Measurements from ENCODE around the gene CPEB2.

Gene CPEB2

GRCh38 chr4:15024386-15024785 lies 22.1 kb downstream of the CPEB2 start:
- Histone ChIP-seq H3K27me3 (ENCODE audit: control insufficient read depth in 1 of 2, insufficient read depth in 2 of 2, low read length in 2 of 2) (no peaks in the 10 kb centered on the region), H3K27ac (ENCODE audit: low read depth, low read length) (no peak overlapping the region), H3K4me3 (ENCODE audit: low read depth in 1 of 2, low read length in 2 of 2) (no peak overlapping the region), H3K9ac (ENCODE audit: low read depth in 1 of 2, low read length in 2 of 2) (no peak overlapping the region), H3K36me3 (ENCODE audit: control insufficient read depth in 1 of 2, insufficient read depth in 2 of 2, low read length in 2 of 2) (peaks cover 15 to 17% of the 10 kb centered on the region in 2 donors), H3K4me1 (ENCODE audit: control insufficient read depth in 1 of 2, insufficient read depth in 2 of 2, low read length in 2 of 2) (peaks cover 0 to 5% of the 10 kb centered on the region in 2 donors), H3K9me3 (ENCODE audit: control insufficient read depth in 1 of 2, low read length in 2 of 2) (no peaks in the 10 kb centered on the region)

GRCh38 chr4:15025693-15026092 lies 23.4 kb downstream of the CPEB2 start:
- Histone ChIP-seq H3K9me3 (ENCODE audit: control insufficient read depth in 1 of 2, low read length in 2 of 2) (no peaks in the 10 kb centered on the region), H3K27ac (ENCODE audit: low read depth, low read length) (no peak overlapping the region), H3K36me3 (ENCODE audit: control insufficient read depth in 1 of 2, insufficient read depth in 2 of 2, low read length in 2 of 2) (peaks cover 4 to 10% of the 10 kb centered on the region in 2 donors), H3K4me3 (ENCODE audit: low read depth in 1 of 2, low read length in 2 of 2) (no peak overlapping the region), H3K9ac (ENCODE audit: low read depth in 1 of 2, low read length in 2 of 2) (no peak overlapping the region), H3K4me1 (ENCODE audit: control insufficient read depth in 1 of 2, insufficient read depth in 2 of 2, low read length in 2 of 2) (peaks cover 0 to 5% of the 10 kb centered on the region in 2 donors), H3K27me3 (ENCODE audit: control insufficient read depth in 1 of 2, insufficient read depth in 2 of 2, low read length in 2 of 2) (no peaks in the 10 kb centered on the region)

GRCh38 chr4:15027921-15028435 lies 25.7 kb downstream of the CPEB2 start:
- H3K27ac ChIP-seq (ENCODE audit: low read depth, low read length), result no peak overlapping the region
- H3K27me3 ChIP-seq (ENCODE audit: control insufficient read depth in 1 of 2, insufficient read depth in 2 of 2, low read length in 2 of 2), result no peaks in the 10 kb centered on the region
- no peaks in the 10 kb centered on the region for H3K9me3 ChIP-seq (ENCODE audit: control insufficient read depth in 1 of 2, low read length in 2 of 2)
- peaks cover 4 to 6% of the 10 kb centered on the region in 2 donors for H3K36me3 ChIP-seq (ENCODE audit: control insufficient read depth in 1 of 2, insufficient read depth in 2 of 2, low read length in 2 of 2)
- no peak overlapping the region for H3K4me3 ChIP-seq (ENCODE audit: low read depth in 1 of 2, low read length in 2 of 2)
- peaks cover 0 to 14% of the 10 kb centered on the region in 2 donors for H3K4me1 ChIP-seq (ENCODE audit: control insufficient read depth in 1 of 2, insufficient read depth in 2 of 2, low read length in 2 of 2)
- no peak overlapping the region for H3K9ac ChIP-seq (ENCODE audit: low read depth in 1 of 2, low read length in 2 of 2)

- no peak overlapping the region for H3K9ac ChIP-seq (ENCODE audit: low read depth in 1 of 2, low read length in 2 of 2)
- H3K4me1 ChIP-seq (ENCODE audit: control insufficient read depth in 1 of 2, insufficient read depth in 2 of 2, low read length in 2 of 2), result peaks cover 0 to 14% of the 10 kb centered on the region in 2 donors
- peaks cover 3 to 19% of the 10 kb centered on the region in 2 donors for H3K36me3 ChIP-seq (ENCODE audit: control insufficient read depth in 1 of 2, insufficient read depth in 2 of 2, low read length in 2 of 2)
- no peak overlapping the region for H3K4me3 ChIP-seq (ENCODE audit: low read depth in 1 of 2, low read length in 2 of 2)
- H3K9me3 ChIP-seq (ENCODE audit: control insufficient read depth in 1 of 2, low read length in 2 of 2), result no peaks in the 10 kb centered on the region
- no peak overlapping the region for H3K27ac ChIP-seq (ENCODE audit: low read depth, low read length)
- H3K27me3 ChIP-seq (ENCODE audit: control insufficient read depth in 1 of 2, insufficient read depth in 2 of 2, low read length in 2 of 2), result no peaks in the 10 kb centered on the region
These were observed 28.9 kb downstream of the CPEB2 start for GRCh38 chr4:15031197-15031596.

- H3K4me1 ChIP-seq (ENCODE audit: control insufficient read depth in 1 of 2, insufficient read depth in 2 of 2, low read length in 2 of 2), result peaks cover 0 to 14% of the 10 kb centered on the region in 2 donors
- H3K9me3 ChIP-seq (ENCODE audit: control insufficient read depth in 1 of 2, low read length in 2 of 2), result no peaks in the 10 kb centered on the region
- no peak overlapping the region for H3K9ac ChIP-seq (ENCODE audit: low read depth in 1 of 2, low read length in 2 of 2)
- H3K36me3 ChIP-seq (ENCODE audit: control insufficient read depth in 1 of 2, insufficient read depth in 2 of 2, low read length in 2 of 2), result peaks cover 3 to 19% of the 10 kb centered on the region in 2 donors
- no peak overlapping the region for H3K4me3 ChIP-seq (ENCODE audit: low read depth in 1 of 2, low read length in 2 of 2)
- H3K27ac ChIP-seq (ENCODE audit: low read depth, low read length), result no peak overlapping the region
- H3K27me3 ChIP-seq (ENCODE audit: control insufficient read depth in 1 of 2, insufficient read depth in 2 of 2, low read length in 2 of 2), result no peaks in the 10 kb centered on the region
These were observed 29.9 kb downstream of the CPEB2 start for GRCh38 chr4:15031993-15032675.

- Histone ChIP-seq H3K27me3 (ENCODE audit: control insufficient read depth in 1 of 2, insufficient read depth in 2 of 2, low read length in 2 of 2) (no peaks in the 10 kb centered on the region), H3K27ac (ENCODE audit: low read depth, low read length) (no peak overlapping the region), H3K9ac (ENCODE audit: low read depth in 1 of 2, low read length in 2 of 2) (no peak overlapping the region), H3K36me3 (ENCODE audit: control insufficient read depth in 1 of 2, insufficient read depth in 2 of 2, low read length in 2 of 2) (peaks cover 3 to 15% of the 10 kb centered on the region in 2 donors), H3K4me3 (ENCODE audit: low read depth in 1 of 2, low read length in 2 of 2) (no peak overlapping the region), H3K4me1 (ENCODE audit: control insufficient read depth in 1 of 2, insufficient read depth in 2 of 2, low read length in 2 of 2) (peaks cover 0 to 14% of the 10 kb centered on the region in 2 donors), H3K9me3 (ENCODE audit: control insufficient read depth in 1 of 2, low read length in 2 of 2) (no peaks in the 10 kb centered on the region)
These were observed 31.9 kb downstream of the CPEB2 start for GRCh38 chr4:15034071-15034764.

- H3K9me3 ChIP-seq (ENCODE audit: control insufficient read depth in 1 of 2, low read length in 2 of 2), result no peaks in the 10 kb centered on the region
- peaks cover 3 to 13% of the 10 kb centered on the region in 2 donors for H3K36me3 ChIP-seq (ENCODE audit: control insufficient read depth in 1 of 2, insufficient read depth in 2 of 2, low read length in 2 of 2)
- no peaks in the 10 kb centered on the region for H3K27me3 ChIP-seq (ENCODE audit: control insufficient read depth in 1 of 2, insufficient read depth in 2 of 2, low read length in 2 of 2)
- H3K9ac ChIP-seq (ENCODE audit: low read depth in 1 of 2, low read length in 2 of 2), result peak overlapping the region in 1 of 2 donors; percentile 4
- peaks cover 0 to 14% of the 10 kb centered on the region in 2 donors for H3K4me1 ChIP-seq (ENCODE audit: control insufficient read depth in 1 of 2, insufficient read depth in 2 of 2, low read length in 2 of 2)
- no peak overlapping the region for H3K27ac ChIP-seq (ENCODE audit: low read depth, low read length)
- H3K4me3 ChIP-seq (ENCODE audit: low read depth in 1 of 2, low read length in 2 of 2), result no peak overlapping the region
These were observed 32.9 kb downstream of the CPEB2 start for GRCh38 chr4:15035159-15035558.

- H3K27me3 ChIP-seq (ENCODE audit: control insufficient read depth in 1 of 2, insufficient read depth in 2 of 2, low read length in 2 of 2), result no peaks in the 10 kb centered on the region
- H3K27ac ChIP-seq (ENCODE audit: low read depth, low read length), result no peak overlapping the region
- no peak overlapping the region for H3K4me3 ChIP-seq (ENCODE audit: low read depth in 1 of 2, low read length in 2 of 2)
- H3K9ac ChIP-seq (ENCODE audit: low read depth in 1 of 2, low read length in 2 of 2), result no peak overlapping the region
- H3K36me3 ChIP-seq (ENCODE audit: control insufficient read depth in 1 of 2, insufficient read depth in 2 of 2, low read length in 2 of 2), result peaks cover 7 to 13% of the 10 kb centered on the region in 2 donors
- no peaks in the 10 kb centered on the region for H3K4me1 ChIP-seq (ENCODE audit: control insufficient read depth in 1 of 2, insufficient read depth in 2 of 2, low read length in 2 of 2)
- no peaks in the 10 kb centered on the region for H3K9me3 ChIP-seq (ENCODE audit: control insufficient read depth in 1 of 2, low read length in 2 of 2)
These were observed 35.8 kb downstream of the CPEB2 start for GRCh38 chr4:15037923-15038541.

GRCh38 chr4:15040916-15041463 lies 38.7 kb downstream of the CPEB2 start:
- no peaks in the 10 kb centered on the region for H3K27me3 ChIP-seq (ENCODE audit: control insufficient read depth in 1 of 2, insufficient read depth in 2 of 2, low read length in 2 of 2)
- H3K27ac ChIP-seq (ENCODE audit: low read depth, low read length), result no peak overlapping the region
- no peak overlapping the region for H3K9ac ChIP-seq (ENCODE audit: low read depth in 1 of 2, low read length in 2 of 2)
- H3K4me3 ChIP-seq (ENCODE audit: low read depth in 1 of 2, low read length in 2 of 2), result no peak overlapping the region
- H3K36me3 ChIP-seq (ENCODE audit: control insufficient read depth in 1 of 2, insufficient read depth in 2 of 2, low read length in 2 of 2), result peaks cover 0 to 4% of the 10 kb centered on the region in 2 donors
- no peaks in the 10 kb centered on the region for H3K9me3 ChIP-seq (ENCODE audit: control insufficient read depth in 1 of 2, low read length in 2 of 2)
- no peaks in the 10 kb centered on the region for H3K4me1 ChIP-seq (ENCODE audit: control insufficient read depth in 1 of 2, insufficient read depth in 2 of 2, low read length in 2 of 2)

Data from duodenal mucosa (tissue), 2 donors.